GM12891 (cell line): ENCODE results near the gene FITM1.

Source experiments
- POLR2A ChIP-seq: IDR thresholded peaks from 2 replicates; pipeline ENCODE4 v1.6.1; 2011; ENCODE audit warnings: low read depth, low read length, control low read depth
- TAF1 ChIP-seq: IDR thresholded peaks from 2 replicates; pipeline ENCODE4 v1.6.1; 2011; ENCODE audit warnings: low read depth, low read length, control low read depth

- peak; percentile 49 for TF ChIP-seq TAF1
- peak; percentile 50; the same call in 1 of the 2 replicates for TF ChIP-seq POLR2A
Measured at GRCh38 chr14:24114532-24115421, 15.7 kb upstream of the FITM1 start, which contains the start of the genes DCAF11 and NRL.
